Stimulated activated effector memory CD8-positive, alpha-beta T cell treated with anti-CD3 and anti-CD28 coated beads, Interleukin-12 subunit alpha, Interleukin-12 subunit beta, amount 100 ng/mL, for 72 hours (primary cell): ENCODE results near the gene CPNE7.

Source experiments
- ATAC-seq: fragments of 150-1000 bp; cut with Tn5 transposase; 2 replicates; pipeline ENCODE4 v1.10.0; 2021
- DNase-seq, 2 donors: peaks; one replicate each; pipeline ENCODE4 v3.0.0; 2021 to 2022; ENCODE audit warnings: low spot score in 2 of 2
- H3K27ac Mint-ChIP-seq: one replicate; pipeline ENCODE4 v1.8.0; 2022; ENCODE audit warnings: mild to moderate bottlenecking, mixed read lengths
- H3K36me3 Mint-ChIP-seq: one replicate; pipeline ENCODE4 v1.8.0; 2022; ENCODE audit warnings: mild to moderate bottlenecking, mixed read lengths
- H3K4me1 Mint-ChIP-seq: one replicate; pipeline ENCODE4 v1.8.0; 2022; ENCODE audit warnings: mixed read lengths
- H3K4me3 Mint-ChIP-seq: one replicate; pipeline ENCODE4 v1.8.0; 2022; ENCODE audit warnings: mild to moderate bottlenecking, mixed read lengths
- H3K9me3 Mint-ChIP-seq: one replicate; pipeline ENCODE4 v1.8.0; 2022; ENCODE audit warnings: mixed read lengths

Gene CPNE7

GRCh38 chr16:89575247-89576152 is at the start of gene CPNE7:
CPNE7 (plus strand) TSS chr16:89575758; CDS start chr16:89575898, 140 bp downstream.
- peak; percentile 48 for ATAC-seq
- no peaks in the 10 kb centered on the region for H3K9me3 Mint-ChIP-seq
- no peaks in the 10 kb centered on the region for H3K36me3 Mint-ChIP-seq
- H3K4me3 Mint-ChIP-seq, result peak within 1 kb of the TSS; percentile 60
- peaks cover 8% of the 10 kb centered on the region for H3K4me1 Mint-ChIP-seq
- no peak for DNase-seq
- H3K27ac Mint-ChIP-seq, result no peak within 1 kb of the TSS

GRCh38 chr16:89529097-89529496 is 46.5 kb upstream of the CPNE7 start:
- ATAC-seq (no peak), DNase-seq (no peak)
- peak overlapping the region; percentile 37 for H3K27ac Mint-ChIP-seq
- peaks cover 3% of the 10 kb centered on the region for H3K4me1 Mint-ChIP-seq
- H3K9me3 Mint-ChIP-seq, result no peaks in the 10 kb centered on the region
- H3K36me3 Mint-ChIP-seq, result peaks cover 98% of the 10 kb centered on the region
- no peak overlapping the region for H3K4me3 Mint-ChIP-seq

- no peak for ATAC-seq
- no peaks in the 10 kb centered on the region for H3K9me3 Mint-ChIP-seq
- H3K27ac Mint-ChIP-seq, result no peak overlapping the region
- DNase-seq, result no peak
- peaks cover 86% of the 10 kb centered on the region for H3K36me3 Mint-ChIP-seq
- no peak overlapping the region for H3K4me3 Mint-ChIP-seq
- peaks cover 12% of the 10 kb centered on the region for H3K4me1 Mint-ChIP-seq
Observed at GRCh38 chr16:89530401-89531381, 44.9 kb upstream of the CPNE7 start.

GRCh38 chr16:89531821-89532526 is 43.6 kb upstream of the CPNE7 start:
- Mint-ChIP-seq H3K27ac (no peak overlapping the region), H3K4me1 (peaks cover 12% of the 10 kb centered on the region), H3K36me3 (peaks cover 77% of the 10 kb centered on the region), H3K4me3 (no peak overlapping the region), H3K9me3 (no peaks in the 10 kb centered on the region)
- DNase-seq (no peak), ATAC-seq (no peak)

- H3K9me3 Mint-ChIP-seq, result no peaks in the 10 kb centered on the region
- H3K27ac Mint-ChIP-seq, result peak overlapping the region; percentile 90
- H3K4me3 Mint-ChIP-seq, result peak overlapping the region; percentile 29
- DNase-seq, result no peak
- peak; percentile 78 for ATAC-seq
- peaks cover 67% of the 10 kb centered on the region for H3K36me3 Mint-ChIP-seq
- H3K4me1 Mint-ChIP-seq, result peaks cover 12% of the 10 kb centered on the region
Observed at GRCh38 chr16:89534252-89534756, 41.3 kb upstream of the CPNE7 start.

- Mint-ChIP-seq H3K36me3 (peaks cover 55% of the 10 kb centered on the region), H3K4me1 (peaks cover 12% of the 10 kb centered on the region)
Observed at GRCh38 chr16:89536371-89536770, 39.2 kb upstream of the CPNE7 start.

GRCh38 chr16:89536886-89537548 is 38.5 kb upstream of the CPNE7 start:
- Mint-ChIP-seq H3K36me3 (peaks cover 50% of the 10 kb centered on the region), H3K4me3 (no peak overlapping the region), H3K9me3 (no peaks in the 10 kb centered on the region), H3K27ac (peak overlapping the region; percentile 68), H3K4me1 (peaks cover 12% of the 10 kb centered on the region)
- DNase-seq (no peak), ATAC-seq (no peak)

More at GRCh38 chr16:89536371-89536770, 39.2 kb upstream of the CPNE7 start:
- no peak for DNase-seq
- Mint-ChIP-seq H3K9me3 (no peaks in the 10 kb centered on the region), H3K4me3 (no peak overlapping the region), H3K27ac (peak overlapping the region; percentile 68)
- no peak for ATAC-seq

DNA sequence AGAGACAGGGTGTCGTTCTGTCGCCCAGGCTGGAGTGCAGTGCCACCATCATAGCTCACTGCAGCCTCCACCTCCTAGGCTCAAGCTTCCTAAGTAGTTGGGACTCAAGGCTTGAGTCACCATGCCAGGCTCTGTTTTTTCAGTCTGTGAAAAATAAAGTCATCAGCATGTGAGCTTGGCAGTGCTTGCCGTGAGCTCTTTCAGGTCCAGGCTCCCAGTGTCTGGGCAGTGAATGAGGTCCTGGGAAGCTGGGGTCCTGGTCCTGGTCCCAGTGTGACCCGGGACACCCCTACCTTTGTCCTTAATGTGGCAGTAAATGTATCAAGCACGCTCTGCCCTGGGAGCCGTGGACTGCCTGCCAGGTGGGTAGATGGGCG is 38.0 kb upstream of the CPNE7 start:
- ATAC-seq, result no peak
- no peak for DNase-seq
- Mint-ChIP-seq H3K4me1 (peaks cover 12% of the 10 kb centered on the region), H3K36me3 (peaks cover 45% of the 10 kb centered on the region), H3K9me3 (no peaks in the 10 kb centered on the region), H3K4me3 (no peak overlapping the region), H3K27ac (no peak overlapping the region)

- H3K36me3 Mint-ChIP-seq, result peaks cover 37% of the 10 kb centered on the region
- H3K4me3 Mint-ChIP-seq, result no peak overlapping the region
- no peaks in the 10 kb centered on the region for H3K9me3 Mint-ChIP-seq
- ATAC-seq (no peak), DNase-seq (no peak)
- H3K4me1 Mint-ChIP-seq, result peaks cover 12% of the 10 kb centered on the region
- no peak overlapping the region for H3K27ac Mint-ChIP-seq
Observed at GRCh38 chr16:89538286-89538685, 37.3 kb upstream of the CPNE7 start.

- no peaks in the 10 kb centered on the region for H3K9me3 Mint-ChIP-seq
- H3K27ac Mint-ChIP-seq, result peak overlapping the region; percentile 34
- H3K4me1 Mint-ChIP-seq, result no peaks in the 10 kb centered on the region
- peaks cover 33% of the 10 kb centered on the region for H3K36me3 Mint-ChIP-seq
- ATAC-seq (no peak), DNase-seq (no peak)
- H3K4me3 Mint-ChIP-seq, result no peak overlapping the region
Observed at GRCh38 chr16:89540557-89540956, 35.0 kb upstream of the CPNE7 start.

DNA sequence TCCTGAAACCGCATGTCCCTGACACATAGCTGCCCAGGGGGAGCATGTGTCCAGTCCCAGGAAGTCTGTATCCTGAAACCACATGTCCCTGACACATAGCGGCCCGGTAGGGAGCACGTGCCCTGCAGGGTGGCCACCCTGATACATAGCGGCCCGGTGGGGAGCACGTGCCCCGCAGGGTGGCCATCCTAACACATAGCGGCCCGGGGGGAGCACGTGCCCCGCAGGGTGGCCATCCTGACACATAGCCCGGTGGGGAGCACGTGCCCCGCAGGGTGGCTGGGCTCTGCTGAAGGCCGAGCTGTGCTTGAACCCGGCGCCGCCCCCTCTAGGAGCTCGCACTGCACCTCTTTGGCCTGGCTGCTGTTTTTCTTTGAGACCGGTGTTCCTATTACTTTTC is 33.8 kb upstream of the CPNE7 start:
- Mint-ChIP-seq H3K36me3 (peaks cover 38% of the 10 kb centered on the region), H3K9me3 (no peaks in the 10 kb centered on the region), H3K4me1 (no peaks in the 10 kb centered on the region), H3K4me3 (no peak overlapping the region), H3K27ac (peak overlapping the region; percentile 20)
- ATAC-seq (no peak), DNase-seq (no peak)

GRCh38 chr16:89544113-89544512 is 31.4 kb upstream of the CPNE7 start:
- H3K4me1 Mint-ChIP-seq, result peaks cover 2% of the 10 kb centered on the region
- DNase-seq, result no peak
- H3K27ac Mint-ChIP-seq, result peak overlapping the region; percentile 50
- no peaks in the 10 kb centered on the region for H3K9me3 Mint-ChIP-seq
- peaks cover 44% of the 10 kb centered on the region for H3K36me3 Mint-ChIP-seq
- no peak for ATAC-seq
- no peak overlapping the region for H3K4me3 Mint-ChIP-seq

GRCh38 chr16:89544713-89545043 is 30.9 kb upstream of the CPNE7 start:
- H3K4me3 Mint-ChIP-seq, result no peak overlapping the region
- peak overlapping the region; percentile 50 for H3K27ac Mint-ChIP-seq
- ATAC-seq, result no peak
- H3K9me3 Mint-ChIP-seq, result no peaks in the 10 kb centered on the region
- peaks cover 7% of the 10 kb centered on the region for H3K4me1 Mint-ChIP-seq
- peaks cover 50% of the 10 kb centered on the region for H3K36me3 Mint-ChIP-seq
- no peak for DNase-seq

GRCh38 chr16:89545044-89545830 is 30.3 kb upstream of the CPNE7 start:
- H3K9me3 Mint-ChIP-seq, result no peaks in the 10 kb centered on the region
- DNase-seq (no peak), ATAC-seq (no peak)
- H3K36me3 Mint-ChIP-seq, result peaks cover 51% of the 10 kb centered on the region
- H3K27ac Mint-ChIP-seq, result peak overlapping the region; percentile 50
- H3K4me1 Mint-ChIP-seq, result peaks cover 8% of the 10 kb centered on the region
- H3K4me3 Mint-ChIP-seq, result no peak overlapping the region
